Transverse colon (tissue), 4 donors: ENCODE data around the gene GPT2.

Source experiments
- CTCF ChIP-seq, 5 experiments: fragments of 200-600 bp in 3 of 5; fragments of 450-650 bp in 2 of 5; sonication (generic) in 3 of 5; IDR thresholded peaks; 1 replicate in 2 of 5; 2 replicates in 3 of 5; pipeline ENCODE4 v1.5.1; 2016 to 2017; ENCODE audit warnings: antibody characterized with exemption in 5 of 5, inconsistent platforms in 3 of 5, mild to moderate bottlenecking in 2 of 5, moderate library complexity in 1 of 5
- EP300 ChIP-seq: sonication (generic); formaldehyde crosslinking; IDR thresholded peaks from one replicate; pipeline ENCODE4 v1.6.1; 2017; ENCODE audit warnings: antibody characterized with exemption, low read depth
- POLR2A ChIP-seq: fragments of 450-650 bp; IDR thresholded peaks from one replicate; pipeline ENCODE4 v1.6.1; 2016; ENCODE audit warnings: antibody characterized with exemption, mild to moderate bottlenecking, moderate library complexity
- POLR2AphosphoS5 ChIP-seq, 3 donors: sonication (generic); formaldehyde crosslinking; IDR thresholded peaks; one replicate each; pipeline ENCODE4 v1.6.1; 2016; ENCODE audit warnings: antibody characterized with exemption in 3 of 3

DNA sequence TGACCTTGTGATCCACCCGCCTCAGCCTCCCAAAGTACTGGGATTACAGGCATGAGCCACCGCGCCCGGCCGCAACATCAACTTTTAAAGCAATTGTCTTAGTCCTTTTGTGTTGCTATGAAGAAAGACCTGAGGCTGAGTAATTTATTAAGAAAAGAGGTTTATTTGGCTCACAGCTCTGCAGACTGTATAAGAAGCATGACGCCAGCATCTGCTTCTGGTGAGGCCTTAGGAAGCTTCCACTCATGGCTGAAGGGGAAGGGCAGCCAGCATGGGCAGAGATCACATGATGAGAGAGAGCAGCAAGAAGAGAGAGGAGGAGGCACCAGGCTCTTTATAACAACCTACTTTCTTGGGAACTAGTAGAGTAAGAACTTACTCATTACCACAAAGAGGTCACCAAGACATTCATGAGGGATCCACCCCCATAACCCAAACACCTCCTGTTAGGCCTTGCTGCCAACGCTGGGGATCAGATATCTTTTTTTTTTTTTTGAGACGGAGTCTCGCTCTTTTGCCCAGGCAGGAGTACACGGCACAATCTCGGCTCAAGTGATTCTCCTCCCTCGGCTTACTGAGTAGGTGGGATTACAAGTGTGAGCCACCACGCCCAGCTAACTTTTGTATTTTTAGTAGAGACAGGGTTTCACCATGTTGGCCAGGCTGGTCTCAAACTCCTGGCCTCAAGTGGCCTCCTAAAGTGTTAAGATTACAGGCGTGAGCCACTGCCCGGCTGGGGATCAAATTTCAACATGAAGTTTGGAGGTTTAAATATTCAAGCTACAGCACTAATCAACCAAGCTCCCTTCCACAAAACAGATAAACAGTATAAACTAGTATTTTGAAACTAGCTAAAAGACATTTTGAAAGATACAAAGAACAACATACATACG, 21.4 kb upstream of the GPT2 start:
- TF ChIP-seq POLR2A (no peak), CTCF (IDR thresholded peaks at IDR 0.05) (no peak), POLR2AphosphoS5 (IDR thresholded peaks at IDR 0.05) (no peak), EP300 (no peak)
